ENCODE results near the gene CIC.

DNA sequence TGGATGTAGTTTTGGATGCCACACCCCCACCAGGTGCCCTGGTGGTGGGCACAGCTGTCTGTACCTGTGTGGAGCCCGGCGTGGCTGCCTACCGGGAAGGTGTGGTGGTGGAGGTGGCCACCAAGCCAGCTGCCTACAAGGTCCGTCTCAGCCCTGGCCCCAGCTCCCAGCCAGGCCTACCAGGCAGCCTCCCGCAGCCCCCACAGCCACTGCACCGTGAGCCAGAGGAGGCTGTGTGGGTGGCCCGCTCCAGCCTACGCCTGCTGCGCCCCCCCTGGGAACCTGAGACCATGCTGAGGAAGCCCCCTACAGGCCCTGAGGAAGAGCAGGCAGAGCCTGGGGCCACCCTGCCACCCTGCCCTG lies 3.5 kb downstream of the CIC start:
- TF ChIP-seq, protein P1, sequence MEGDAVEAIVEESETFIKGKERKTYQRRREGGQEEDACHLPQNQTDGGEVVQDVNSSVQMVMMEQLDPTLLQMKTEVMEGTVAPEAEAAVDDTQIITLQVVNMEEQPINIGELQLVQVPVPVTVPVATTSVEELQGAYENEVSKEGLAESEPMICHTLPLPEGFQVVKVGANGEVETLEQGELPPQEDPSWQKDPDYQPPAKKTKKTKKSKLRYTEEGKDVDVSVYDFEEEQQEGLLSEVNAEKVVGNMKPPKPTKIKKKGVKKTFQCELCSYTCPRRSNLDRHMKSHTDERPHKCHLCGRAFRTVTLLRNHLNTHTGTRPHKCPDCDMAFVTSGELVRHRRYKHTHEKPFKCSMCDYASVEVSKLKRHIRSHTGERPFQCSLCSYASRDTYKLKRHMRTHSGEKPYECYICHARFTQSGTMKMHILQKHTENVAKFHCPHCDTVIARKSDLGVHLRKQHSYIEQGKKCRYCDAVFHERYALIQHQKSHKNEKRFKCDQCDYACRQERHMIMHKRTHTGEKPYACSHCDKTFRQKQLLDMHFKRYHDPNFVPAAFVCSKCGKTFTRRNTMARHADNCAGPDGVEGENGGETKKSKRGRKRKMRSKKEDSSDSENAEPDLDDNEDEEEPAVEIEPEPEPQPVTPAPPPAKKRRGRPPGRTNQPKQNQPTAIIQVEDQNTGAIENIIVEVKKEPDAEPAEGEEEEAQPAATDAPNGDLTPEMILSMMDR (IDR thresholded peaks at IDR 0.05) = no peak
- TF ChIP-seq POLR2A (IDR thresholded peaks at IDR 0.05) = no peak
